GM21786 (cell line): ENCODE data around the gene PAPOLB.

Experiments used
- ATAC-seq: cut with Tn5 transposase; IDR thresholded peaks from one replicate; pipeline ENCODE4 v1.9.1; 2021; ENCODE audit not compliant: unreplicated experiment

PAPOLB gene

DNA sequence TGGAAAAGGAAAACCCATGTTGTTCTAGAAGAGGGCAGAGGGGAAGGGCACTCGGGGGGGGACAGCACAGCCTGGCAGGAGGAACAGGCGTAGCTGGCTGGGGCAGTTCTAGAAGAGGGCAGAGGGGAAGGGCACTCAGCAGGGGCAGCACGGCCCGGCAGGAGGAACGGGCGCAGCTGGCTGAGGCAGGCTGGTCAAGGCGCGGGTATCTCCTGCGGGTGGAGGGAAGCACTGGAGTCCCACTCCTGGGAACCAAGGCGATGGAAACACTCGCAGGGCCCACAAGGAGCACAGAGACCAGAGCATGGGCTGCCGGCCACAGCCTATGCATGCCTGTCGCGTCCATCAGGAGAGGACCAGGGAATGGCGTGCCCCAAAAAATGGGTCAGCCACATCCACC, 36.7 kb downstream of the PAPOLB start:
- ATAC-seq: no peak

DNA sequence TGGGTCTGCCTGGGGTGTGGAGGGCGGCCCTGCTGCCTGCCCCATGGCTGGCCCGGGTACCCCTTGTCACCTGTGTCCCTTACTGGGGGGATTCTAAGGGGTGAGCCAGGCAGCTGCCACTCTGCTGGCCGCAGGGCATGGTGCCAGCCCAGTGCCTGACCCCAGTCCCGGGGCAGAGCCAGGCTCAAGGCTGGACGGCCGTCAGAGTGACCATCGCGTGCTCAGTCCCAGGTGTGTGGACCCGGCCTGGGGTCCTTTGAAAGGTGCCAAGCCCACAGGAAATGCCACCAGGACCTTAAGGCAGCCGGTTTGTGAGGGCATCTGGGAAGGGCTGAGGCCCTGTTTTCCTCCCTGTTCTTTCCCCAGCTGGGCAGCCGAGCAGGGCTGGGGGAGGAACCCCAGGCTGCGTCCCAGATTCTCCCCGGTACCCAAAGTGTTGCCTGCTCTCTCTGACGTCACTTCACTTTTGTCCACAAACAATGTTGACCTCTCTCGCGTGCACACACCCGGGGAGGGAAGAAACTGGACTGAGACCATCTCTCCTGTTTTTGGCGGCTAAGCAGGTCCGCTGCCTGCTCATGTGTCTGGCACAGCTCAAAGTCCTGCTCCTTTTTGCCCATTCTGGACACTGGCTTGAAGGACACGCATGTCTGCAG, 37.6 kb downstream of the PAPOLB start:
- ATAC-seq: no peak

DNA sequence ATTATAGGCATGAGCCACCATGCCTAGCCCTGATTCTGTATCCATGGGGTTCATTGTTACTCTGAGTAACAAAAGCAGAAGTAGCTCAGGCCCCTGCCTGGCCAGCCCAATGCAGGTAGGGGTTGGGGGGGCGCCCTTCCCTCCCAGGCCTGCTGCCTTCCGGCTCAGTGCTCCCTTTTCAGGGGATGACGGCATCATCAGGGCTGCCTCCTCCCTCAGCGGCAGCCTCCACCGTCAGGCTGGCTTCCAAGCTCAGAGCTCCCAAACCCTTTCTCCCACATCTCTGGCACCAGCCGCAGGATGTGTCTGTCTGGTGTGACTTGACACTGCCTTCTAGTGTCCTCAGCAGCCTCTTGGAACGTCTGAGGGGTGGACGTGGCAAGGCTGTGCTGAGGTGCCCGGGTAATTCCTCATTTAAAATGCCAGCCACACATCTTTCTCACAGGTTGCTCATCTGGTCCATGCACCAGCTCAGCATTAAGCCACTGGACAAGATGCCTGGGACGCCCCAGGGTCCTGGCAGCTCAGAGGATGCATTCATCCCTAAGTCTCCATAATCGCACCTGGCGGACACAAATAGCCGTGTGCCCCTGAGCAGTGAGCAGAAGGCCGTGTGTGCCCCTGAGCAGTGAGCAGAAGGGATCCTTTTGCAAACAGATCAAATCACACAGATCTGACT, 38.2 kb downstream of the PAPOLB start:
- ATAC-seq: no peak

DNA sequence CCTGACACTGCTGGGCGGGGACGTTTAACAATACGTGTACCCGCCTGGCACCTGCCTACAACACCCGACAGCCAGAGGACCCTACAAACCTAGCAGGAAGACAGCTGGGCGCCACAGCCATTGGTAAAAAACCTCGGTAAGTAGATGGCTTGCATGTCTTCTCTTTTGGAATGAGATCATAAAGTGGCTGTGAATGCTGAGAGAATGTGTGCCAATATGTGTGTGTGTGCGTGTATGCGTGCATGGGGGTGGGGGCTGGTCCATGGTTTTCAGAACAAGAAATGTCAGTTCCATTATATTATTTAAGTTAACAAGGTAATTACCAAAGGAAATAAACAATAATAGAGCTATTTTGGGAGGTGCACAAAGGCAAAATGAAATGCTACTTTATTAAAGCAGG, 39.2 kb downstream of the PAPOLB start:
- ATAC-seq: no peak

DNA sequence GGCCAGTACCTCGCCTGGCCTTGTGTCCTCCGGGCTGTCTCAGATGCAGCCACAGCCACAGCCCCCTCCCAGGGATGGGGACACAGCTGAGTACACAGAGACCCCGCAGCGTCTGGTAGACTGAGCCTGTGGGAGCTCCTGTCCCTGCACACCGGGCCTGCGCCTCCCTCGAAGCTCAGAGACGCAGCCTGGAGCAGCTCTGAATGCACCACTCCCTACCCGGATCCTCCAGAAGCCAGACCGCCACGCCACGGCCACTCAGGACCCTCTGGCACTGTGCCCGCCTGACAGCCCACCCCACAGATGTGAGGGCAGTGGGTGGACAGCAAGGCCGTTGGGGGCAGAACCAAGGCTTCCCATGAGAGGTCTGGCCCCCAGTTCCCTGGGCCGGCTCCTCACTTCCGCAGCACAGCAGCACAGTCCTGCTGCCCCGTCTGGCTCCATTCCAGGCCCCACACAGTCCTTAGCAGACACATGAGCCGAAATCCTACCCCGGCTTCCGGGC, 40.8 kb downstream of the PAPOLB start:
- no peak for ATAC-seq

DNA sequence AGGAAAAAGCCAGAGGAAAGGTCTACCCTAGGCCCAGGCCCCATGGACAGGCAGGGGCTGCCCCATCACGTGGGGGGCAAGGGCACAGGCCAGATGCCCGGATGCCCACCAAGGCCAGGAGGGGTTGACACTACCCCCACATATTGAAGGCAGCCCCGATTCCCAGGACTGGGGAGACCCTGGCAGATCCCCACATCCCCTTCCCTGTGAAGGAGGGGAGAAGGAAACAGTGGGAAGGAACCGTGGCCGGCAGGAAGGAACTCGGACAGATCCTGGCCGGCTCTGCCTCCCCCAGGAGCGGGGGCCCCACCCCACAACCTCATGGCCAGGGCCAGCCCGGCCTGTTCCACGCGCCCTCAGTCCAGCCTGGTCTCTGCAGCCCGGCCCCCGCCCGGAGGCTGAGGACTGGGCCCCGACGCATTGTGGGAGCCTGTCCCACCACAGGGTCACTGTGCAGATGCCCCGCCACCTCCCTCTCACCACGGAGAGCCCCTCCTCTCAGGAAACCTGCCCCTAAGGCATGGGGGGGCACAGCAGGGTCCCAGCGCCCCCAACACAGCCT, 41.3 kb downstream of the PAPOLB start:
- ATAC-seq: no peak

DNA sequence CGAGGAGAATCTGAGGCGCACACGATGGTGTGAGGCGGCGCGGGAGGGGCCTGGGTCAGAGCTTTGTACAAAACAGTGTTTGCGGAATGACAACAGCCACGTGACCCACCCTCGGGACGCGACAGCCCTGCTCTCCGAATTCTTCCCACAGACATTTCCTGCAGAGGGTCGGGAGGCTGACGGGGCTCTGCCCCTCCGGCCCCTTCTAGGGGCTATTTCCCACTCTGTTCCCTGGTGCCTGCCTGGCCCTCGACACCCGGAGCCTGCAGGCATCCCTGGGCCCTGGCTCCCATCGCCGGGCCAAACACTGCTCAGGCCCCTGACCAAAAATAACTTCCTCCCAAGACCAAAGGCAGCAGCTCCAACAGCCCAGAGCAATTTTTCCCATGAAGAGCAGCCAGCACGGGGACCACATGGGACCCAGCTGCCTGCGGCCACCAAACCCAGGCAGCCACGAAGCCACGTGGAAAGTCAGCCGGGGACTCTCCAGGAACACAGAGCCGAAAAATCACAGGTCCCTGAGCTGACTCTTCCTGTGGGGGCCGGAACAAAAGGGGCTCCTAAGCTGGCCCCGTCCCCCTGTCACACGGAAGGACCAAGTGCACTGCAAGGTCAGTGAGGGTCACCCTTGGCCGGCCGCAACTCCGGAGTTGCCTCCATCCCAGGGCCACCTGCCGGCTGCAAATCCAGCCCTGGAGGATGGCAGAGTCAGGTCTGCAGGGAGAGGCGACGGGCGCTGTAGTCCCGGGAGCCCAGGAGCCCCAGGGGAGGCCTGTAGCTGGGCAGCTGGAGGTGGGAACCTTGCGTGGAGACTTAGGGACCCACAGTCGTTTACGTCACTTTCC, 42.0 kb downstream of the PAPOLB start:
- no peak for ATAC-seq

DNA sequence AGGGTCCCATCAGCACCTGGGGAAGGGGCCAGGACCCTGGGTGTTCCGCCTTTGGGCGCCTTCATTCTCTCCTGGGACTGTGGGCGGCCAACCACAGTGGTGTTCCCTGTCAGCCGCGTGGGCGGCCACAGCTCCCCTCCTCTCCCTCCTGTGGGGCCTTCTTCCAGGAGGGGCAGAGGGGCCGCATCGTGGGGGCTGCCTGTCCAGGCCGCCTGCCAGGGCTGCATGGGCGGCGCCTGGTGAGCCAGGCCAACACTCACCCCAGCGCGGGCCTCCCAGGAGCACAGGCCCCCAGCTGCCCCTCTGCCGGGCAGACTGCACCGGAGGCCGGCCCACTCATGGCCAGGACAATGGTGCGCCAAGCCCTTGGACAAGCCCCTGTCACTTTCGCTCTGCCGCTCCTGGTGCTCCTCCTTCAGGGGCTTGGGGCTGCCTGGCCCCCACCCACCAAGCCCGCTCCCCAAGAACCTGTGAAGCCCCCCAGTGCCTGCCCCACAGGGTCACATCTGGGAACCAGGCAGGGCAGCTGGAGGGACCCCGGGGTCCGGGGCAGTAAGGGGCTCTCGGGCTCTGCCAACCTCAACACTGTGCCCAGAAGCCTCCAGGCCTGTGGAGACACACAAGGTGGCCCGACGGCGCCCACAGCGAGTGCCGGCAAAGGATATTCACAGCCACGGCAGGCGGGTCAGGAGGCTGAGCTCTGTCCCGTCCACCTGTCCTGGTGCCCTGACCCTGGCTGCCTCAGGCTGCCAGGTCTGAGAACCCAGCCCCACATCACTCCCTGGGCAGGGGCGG, 43.6 kb downstream of the PAPOLB start:
- ATAC-seq: no peak

DNA sequence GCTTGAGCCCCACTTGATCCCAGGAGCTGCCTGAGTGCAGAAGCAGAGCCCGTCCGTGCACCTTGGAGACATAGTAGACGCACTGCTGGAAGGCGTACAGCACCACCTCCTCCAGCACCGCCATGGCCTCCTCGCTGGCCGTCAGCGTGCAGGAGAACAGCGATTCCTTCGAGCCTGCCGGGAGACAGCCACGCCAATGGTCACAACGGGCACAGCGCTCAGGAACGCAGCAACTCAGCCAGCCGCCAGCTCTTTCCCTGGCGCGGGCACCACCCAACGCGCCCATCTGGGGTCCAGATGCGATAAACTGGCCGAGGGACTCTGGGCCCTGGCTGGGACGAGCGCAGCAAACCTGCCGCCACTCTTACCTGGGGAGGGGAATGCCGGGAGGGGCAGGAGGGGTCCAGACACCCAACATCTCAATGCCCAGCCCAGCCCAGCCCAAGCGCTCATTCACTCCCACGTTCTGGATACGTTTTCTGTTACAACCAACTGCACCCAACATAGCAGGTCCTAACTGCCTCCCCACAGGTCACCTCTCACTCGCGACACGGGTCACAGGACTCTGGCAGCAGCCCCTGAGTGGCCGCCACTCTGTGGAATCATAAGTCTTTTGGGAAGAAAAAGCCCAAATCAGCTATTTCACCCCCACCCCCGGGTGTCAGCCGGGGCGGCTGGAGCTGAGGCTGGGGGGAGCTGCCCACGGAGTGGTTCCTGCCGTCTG, 44.5 kb downstream of the PAPOLB start:
- no peak for ATAC-seq

DNA sequence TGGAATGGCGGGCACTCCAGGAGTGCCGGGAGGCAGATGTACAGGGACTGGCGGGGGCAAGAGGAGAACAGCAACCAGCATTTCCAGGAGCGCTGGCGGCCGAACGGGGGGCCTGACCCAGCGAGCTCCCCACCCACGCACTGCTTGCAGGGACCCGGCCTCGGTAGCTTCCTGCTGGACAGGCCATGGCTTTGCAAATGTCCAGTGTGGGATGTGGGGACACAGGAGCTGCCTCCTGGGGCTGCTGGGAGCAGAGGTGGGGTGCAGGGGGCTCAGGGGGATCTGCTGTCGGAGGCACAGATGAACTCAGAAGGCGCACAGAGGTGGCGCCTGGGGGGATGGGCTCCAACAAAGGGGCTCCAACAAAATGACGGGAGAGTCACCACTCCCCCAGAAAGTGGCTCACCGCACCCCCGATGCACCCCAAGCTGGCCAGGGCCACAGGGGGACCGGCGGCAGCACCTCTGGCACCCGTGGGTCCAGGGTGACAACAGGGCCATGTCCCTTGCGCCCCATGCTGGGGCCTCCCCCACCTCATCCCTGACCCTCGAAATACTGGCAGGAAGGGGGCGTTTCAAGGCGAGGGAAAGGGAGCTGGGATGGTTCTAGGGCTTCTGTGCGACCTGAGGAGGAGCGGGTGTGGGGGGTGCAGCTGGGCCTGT, 45.3 kb downstream of the PAPOLB start:
- ATAC-seq: no peak

DNA sequence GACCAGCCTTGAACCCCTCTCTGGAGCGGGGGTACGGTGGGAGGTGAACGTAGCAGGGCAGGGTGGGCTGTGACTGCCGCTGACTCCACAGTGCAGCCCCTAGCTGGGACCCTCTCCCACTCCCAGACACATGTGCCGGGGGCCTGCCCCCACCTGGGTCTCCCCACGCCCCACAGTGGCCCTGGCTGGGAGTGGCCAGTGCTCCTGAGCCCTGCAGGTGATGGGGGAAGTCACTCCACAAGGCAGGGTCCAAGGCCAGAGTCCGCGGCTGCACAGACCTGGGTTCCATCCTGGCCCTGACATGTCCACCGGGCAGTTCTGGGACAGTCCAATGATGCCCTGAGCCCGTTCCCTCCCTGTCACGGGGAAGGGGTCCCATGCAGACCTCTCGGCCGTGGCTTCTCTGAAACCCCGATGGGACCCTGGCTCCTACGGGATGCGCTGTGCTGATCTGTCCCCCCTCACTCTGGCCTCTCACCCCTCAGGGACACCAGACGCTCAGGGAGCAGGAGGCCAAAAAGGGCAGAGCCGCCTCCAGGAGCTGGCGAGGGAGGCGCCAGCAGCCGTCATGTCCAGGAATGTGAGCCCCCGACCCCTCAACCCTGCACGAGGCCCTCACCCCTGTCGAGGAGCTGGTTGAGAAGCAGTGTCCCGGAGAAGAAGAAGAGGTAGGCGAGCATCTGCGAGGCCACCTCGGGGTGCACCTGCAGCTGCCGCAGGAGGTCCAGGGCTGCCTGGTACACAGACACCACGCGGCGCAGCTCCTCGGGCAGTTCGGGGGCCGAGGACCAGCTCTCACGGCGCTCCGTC, 46.0 kb downstream of the PAPOLB start:
- no peak for ATAC-seq

DNA sequence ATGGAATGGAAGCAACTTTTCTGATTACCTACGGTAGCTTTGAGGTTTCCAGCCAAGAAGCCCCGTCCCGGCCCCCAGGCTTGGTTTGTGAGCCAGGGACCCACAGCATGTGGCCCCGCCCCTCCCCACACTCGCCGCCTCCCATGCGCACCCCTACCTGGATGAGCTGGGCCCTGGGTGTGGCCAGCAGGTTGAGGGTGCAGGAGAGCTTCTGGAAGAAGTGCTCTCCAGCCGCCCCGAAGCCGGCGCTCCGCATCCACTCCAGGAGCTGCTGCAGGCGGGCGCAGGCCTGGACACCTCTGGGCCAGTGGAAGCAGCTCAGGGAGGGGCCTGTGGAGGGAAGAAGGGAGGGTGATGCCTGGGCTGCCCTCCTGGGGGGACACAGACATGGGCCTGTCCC, 46.7 kb downstream of the PAPOLB start:
- no peak for ATAC-seq

DNA sequence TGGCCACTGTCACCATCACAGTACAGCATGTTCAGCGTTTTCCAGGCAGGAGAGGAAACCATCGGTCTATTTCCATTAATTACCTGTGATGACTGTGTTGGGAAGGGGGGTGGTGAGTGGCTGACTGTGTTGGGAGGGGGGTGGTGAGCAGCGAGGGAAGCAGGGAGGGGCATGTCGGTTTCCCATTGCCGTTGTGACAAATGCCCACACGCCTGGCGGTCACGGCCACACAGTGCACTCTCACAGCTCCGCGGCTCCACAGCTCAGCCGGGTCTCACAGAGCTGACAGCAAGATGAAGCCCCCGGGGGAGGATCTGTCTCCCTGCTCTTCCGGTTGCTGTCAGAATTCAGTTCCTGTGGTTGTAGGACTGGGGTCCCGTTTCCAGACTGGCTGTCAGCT, 47.4 kb downstream of the PAPOLB start:
- no peak for ATAC-seq

DNA sequence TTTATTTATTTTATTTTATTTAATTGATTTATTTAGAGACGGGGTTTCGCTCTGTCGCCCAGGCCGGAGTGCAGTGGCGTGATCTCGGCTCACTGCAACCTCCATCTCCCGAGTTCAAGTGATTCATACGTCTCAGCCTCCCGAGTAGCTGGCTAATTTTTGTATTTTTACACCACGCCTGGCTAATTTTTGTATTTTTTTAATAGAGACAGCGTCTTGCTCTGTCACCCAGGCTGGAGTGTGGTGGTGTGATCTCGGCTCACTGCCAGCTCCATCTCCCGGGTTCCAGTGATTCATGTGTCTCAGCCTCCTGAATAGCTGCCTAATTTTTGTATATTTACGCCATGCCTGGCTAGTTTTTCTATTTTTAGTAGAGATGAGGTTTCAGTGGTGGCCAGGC, 52.2 kb downstream of the PAPOLB start:
- no peak for ATAC-seq

DNA sequence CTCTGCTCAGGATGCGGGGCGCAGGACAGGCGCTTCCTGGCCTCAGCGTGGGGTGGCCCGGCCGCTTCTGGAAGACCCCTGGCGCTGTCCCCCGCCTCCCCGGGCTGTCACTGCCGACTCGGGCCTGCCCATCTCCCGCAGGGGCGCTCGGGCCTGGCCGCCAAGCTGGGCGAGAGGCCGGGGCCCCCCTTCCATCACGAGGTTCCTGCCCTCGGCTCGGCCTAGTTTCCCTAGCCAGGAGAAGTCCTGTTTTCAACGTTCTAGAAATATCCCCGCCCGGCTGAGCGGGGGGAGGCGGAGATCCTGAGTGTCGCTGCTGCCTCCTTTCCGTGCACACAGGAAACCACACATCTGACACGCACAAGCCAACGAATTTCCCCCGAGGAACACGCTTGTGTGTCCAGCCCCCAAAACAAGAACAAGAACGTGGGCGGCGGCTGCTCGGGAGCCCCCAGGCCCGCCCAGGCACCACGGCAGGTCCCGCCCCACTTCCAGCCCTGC, 52.7 kb downstream of the PAPOLB start:
- no peak for ATAC-seq

DNA sequence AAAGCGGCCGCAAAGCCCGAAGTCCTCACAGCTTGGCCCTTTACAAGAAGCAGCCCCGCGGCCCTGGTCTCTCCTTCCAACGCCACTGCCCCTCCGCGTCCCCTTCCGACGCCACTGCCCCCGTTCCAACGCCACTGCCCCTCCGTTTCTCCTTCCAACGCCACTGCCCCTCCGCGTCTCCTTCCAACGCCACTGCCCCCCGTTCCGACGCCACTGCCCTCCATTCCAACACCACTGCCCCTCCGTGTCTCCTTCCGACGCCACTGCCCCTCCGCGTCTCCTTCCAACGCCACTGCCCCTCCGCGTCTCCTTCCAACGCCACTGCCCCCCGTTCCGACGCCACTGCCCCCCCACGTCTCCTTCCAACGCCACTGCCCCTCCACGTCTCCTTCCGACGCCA, 53.3 kb downstream of the PAPOLB start:
- ATAC-seq: no peak

DNA sequence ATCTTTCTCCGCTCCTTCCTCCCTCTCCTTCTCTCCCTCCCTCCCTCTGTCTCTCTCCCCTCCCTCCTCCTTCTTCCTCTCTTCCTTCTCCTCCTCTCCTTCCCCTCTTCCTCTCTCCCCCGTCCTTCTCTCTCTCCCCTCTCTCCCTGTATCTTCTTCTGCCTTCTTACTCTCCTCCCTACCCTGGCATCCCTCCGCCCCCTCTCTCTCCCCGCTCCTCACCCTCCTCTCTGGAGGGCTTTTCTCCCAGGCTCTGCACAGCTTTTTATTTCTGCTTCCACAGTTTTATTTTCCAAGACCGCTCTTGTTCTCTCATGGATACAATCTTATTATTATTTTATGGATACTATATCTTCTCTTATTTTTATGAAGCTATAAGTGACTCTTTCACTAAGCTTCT, 53.8 kb downstream of the PAPOLB start:
- ATAC-seq: no peak
